ENCODE data around the gene QSOX1. TPM values are rescaled to one million over a fixed set of nuclear protein-coding genes. Genes with fewer than 3 reads are reported as not detected.

The QSOX1 gene
- total RNA-seq, 1 donor from 2014 or later: 11.9 TPM

DNA sequence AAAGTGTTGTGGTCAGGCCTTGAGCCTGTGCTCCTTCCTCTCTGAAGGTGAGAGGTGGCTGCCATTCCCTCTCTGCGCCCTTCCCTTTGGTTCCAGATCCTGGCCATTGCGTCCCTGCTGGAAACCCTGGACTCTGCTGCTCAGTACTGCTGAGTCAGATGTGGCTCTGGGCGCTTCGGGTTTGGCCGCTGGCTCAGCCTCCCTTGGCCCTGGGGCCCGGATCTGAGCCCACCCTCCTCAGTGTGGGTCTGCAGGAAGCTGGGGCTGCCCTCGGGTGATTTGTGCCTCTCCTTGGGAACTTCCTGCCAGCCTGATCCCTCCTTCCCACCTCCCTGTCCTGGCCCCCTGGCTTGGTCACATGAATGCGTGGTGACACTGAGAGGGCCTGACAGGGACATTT is 32.2 kb downstream of the QSOX1 start:
- ChIA-PET CTCF (no interaction called here), POLR2A (no interaction called here)
- intact Hi-C loops (cut with micrococcal nuclease): no loop called here
- no peak overlapping the region for H3K4me3 Mint-ChIP-seq
- no peak overlapping the region for H3K27ac Mint-ChIP-seq
- H3K9me3 Mint-ChIP-seq: no peaks in the 10 kb centered on the region
- ATAC-seq (ENCODE audit: low read depth): no peak
- TF ChIP-seq, protein P1, sequence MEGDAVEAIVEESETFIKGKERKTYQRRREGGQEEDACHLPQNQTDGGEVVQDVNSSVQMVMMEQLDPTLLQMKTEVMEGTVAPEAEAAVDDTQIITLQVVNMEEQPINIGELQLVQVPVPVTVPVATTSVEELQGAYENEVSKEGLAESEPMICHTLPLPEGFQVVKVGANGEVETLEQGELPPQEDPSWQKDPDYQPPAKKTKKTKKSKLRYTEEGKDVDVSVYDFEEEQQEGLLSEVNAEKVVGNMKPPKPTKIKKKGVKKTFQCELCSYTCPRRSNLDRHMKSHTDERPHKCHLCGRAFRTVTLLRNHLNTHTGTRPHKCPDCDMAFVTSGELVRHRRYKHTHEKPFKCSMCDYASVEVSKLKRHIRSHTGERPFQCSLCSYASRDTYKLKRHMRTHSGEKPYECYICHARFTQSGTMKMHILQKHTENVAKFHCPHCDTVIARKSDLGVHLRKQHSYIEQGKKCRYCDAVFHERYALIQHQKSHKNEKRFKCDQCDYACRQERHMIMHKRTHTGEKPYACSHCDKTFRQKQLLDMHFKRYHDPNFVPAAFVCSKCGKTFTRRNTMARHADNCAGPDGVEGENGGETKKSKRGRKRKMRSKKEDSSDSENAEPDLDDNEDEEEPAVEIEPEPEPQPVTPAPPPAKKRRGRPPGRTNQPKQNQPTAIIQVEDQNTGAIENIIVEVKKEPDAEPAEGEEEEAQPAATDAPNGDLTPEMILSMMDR (IDR thresholded peaks at IDR 0.05): no peak
- peaks cover 60% of the 10 kb centered on the region for H3K36me3 Mint-ChIP-seq (ENCODE audit: low read depth)
- no peak for DNase-seq
- H3K4me1 Mint-ChIP-seq: no peaks in the 10 kb centered on the region
- no peaks in the 10 kb centered on the region for H3K27me3 Mint-ChIP-seq

DNA sequence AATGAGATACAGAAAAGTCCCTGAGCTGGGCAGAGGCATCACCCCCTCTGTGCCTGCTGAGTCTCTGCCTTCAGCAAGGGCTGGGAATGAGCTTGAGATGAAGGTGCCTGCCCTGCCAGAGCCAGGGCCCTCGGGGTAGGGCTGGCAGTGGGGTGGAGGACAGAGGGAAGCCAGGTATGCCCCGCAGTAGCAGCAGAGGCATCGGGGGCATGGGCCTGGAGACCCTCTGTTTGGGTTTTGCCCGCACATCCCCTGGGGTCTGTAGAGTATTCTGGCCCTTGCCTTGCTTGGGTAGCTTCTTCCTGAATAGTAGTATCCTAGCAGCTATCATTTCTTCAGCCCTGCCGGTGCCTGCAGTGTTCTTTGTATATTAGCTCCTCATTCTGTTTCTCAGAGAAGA is 33.0 kb downstream of the QSOX1 start:
- H3K27me3 Mint-ChIP-seq: no peaks in the 10 kb centered on the region
- no peak overlapping the region for H3K4me3 Mint-ChIP-seq
- CTCF ChIA-PET: interaction anchor here (0.8 to 3.0 kb wide), 4 partner anchors 9 to 296 kb away, joined by 3 to 7 read pairs (median 3); no protein-coding TSS in a partner anchor
- DNase-seq (no peak), ATAC-seq (ENCODE audit: low read depth) (no peak)
- POLR2A ChIA-PET: no interaction called here
- H3K36me3 Mint-ChIP-seq (ENCODE audit: low read depth): peaks cover 60% of the 10 kb centered on the region
- TF ChIP-seq, protein P1 (IDR thresholded peaks at IDR 0.05): no peak
- H3K4me1 Mint-ChIP-seq: no peaks in the 10 kb centered on the region
- H3K9me3 Mint-ChIP-seq: no peaks in the 10 kb centered on the region
- no peak overlapping the region for H3K27ac Mint-ChIP-seq
- intact Hi-C loops (cut with micrococcal nuclease): loop anchor here (2.0 kb wide), 1 partner anchor 291 kb away; no protein-coding TSS in a partner anchor

DNA sequence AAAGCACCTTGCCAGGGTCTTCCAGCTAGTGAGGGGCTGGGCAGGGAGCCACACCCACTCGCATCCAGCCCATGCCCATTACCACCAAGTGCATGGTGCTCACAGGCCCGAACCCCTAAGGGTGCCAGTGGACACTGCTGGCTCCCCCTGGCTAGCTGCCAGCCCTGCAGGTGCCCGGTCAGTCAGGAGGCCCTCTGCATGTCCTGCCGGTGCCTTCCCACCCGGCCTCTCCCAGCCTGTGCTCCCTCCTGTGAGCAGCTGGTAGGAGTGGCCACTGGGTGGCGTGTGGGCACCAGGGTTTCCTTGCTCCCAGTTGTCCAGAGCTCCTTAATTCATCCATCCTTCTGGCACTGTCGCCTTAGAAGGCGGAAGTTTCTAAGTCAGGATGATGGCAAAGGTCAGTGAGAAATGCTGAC is 33.4 kb downstream of the QSOX1 start:
- ChIA-PET POLR2A (no interaction called here), CTCF (interaction anchor here (0.8 to 3.0 kb wide), 4 partner anchors 9 to 296 kb away, joined by 3 to 7 read pairs (median 3); no protein-coding TSS in a partner anchor)
- TF ChIP-seq, protein P1 (IDR thresholded peaks at IDR 0.05): no peak
- H3K4me1 Mint-ChIP-seq: no peaks in the 10 kb centered on the region
- no peak overlapping the region for H3K4me3 Mint-ChIP-seq
- no peaks in the 10 kb centered on the region for H3K27me3 Mint-ChIP-seq
- H3K9me3 Mint-ChIP-seq: no peaks in the 10 kb centered on the region
- DNase-seq: no peak
- intact Hi-C loops (cut with micrococcal nuclease): loop anchor here (2.0 kb wide), 1 partner anchor 291 kb away; no protein-coding TSS in a partner anchor
- ATAC-seq (ENCODE audit: low read depth): no peak
- peaks cover 65% of the 10 kb centered on the region for H3K36me3 Mint-ChIP-seq (ENCODE audit: low read depth)
- no peak overlapping the region for H3K27ac Mint-ChIP-seq

DNA sequence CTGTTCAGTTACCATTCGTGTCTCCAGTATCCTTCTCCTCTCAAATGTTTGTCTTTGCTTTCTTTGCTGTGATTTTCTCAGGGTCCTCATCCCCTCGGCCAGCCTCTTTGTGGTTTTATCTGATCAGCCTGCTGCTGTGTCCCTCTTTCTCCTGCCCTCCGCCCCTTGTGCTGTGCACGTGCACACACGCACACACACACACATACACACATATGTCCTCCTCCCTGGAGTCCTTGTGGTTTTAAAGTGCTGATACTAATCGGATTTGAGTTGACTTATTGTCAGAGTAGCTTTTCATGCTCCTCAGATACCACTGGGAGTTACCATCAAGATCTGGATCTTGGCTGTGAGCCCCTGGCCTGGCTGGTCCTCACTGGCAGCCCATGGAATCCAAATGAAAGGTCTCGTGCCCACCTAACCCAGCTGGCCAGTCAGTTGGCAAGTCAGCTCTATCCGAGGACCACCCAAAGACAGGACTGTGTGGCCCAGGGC is 34.1 kb downstream of the QSOX1 start:
- ChIA-PET CTCF (interaction anchor here (1.0 to 3.0 kb wide), 2 partner anchors 10 to 295 kb away, joined by 3 to 7 read pairs; no protein-coding TSS in a partner anchor), POLR2A (no interaction called here)
- ATAC-seq (ENCODE audit: low read depth): no peak
- TF ChIP-seq, protein P1 (IDR thresholded peaks at IDR 0.05): no peak
- H3K36me3 Mint-ChIP-seq (ENCODE audit: low read depth): peaks cover 67% of the 10 kb centered on the region
- intact Hi-C loops (cut with micrococcal nuclease): loop anchor here (2.0 kb wide), 1 partner anchor 290 kb away; no protein-coding TSS in a partner anchor
- H3K27ac Mint-ChIP-seq: no peak overlapping the region
- no peak for DNase-seq
- H3K27me3 Mint-ChIP-seq: no peaks in the 10 kb centered on the region
- no peaks in the 10 kb centered on the region for H3K9me3 Mint-ChIP-seq
- H3K4me1 Mint-ChIP-seq: no peaks in the 10 kb centered on the region
- no peak overlapping the region for H3K4me3 Mint-ChIP-seq

DNA sequence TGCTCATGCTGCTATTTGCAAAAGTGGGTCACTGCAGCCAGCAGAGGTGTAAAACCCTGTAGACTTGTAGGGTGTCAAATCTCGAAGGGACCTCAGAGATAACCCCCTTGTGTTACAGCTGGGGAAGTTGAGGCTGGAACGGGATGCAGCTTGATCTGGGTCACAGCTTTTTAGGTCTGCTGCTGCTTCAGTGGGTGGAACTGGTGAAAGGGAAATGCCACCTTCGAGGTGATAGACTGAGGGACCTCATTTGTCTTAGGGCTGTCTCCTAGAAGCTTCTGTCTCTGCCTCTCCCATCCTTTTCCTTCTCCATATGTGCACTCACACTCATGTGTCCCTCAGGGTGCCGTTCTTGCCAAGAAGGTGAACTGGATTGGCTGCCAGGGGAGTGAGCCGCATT is 35.4 kb downstream of the QSOX1 start:
- intact Hi-C loops (cut with micrococcal nuclease): no loop called here
- no peak for ATAC-seq (ENCODE audit: low read depth)
- H3K4me1 Mint-ChIP-seq: no peaks in the 10 kb centered on the region
- POLR2A ChIA-PET: no interaction called here
- no peak overlapping the region for H3K4me3 Mint-ChIP-seq
- H3K9me3 Mint-ChIP-seq: no peaks in the 10 kb centered on the region
- H3K27me3 Mint-ChIP-seq: no peaks in the 10 kb centered on the region
- CTCF ChIA-PET: interaction anchor here (0.9 to 3.0 kb wide), 2 partner anchors 11 to 322 kb away, joined by 3 to 7 read pairs; no protein-coding TSS in a partner anchor
- DNase-seq: no peak
- TF ChIP-seq, protein P1 (IDR thresholded peaks at IDR 0.05): no peak
- no peak overlapping the region for H3K27ac Mint-ChIP-seq
- H3K36me3 Mint-ChIP-seq (ENCODE audit: low read depth): peaks cover 55% of the 10 kb centered on the region
